Omental fat pad (tissue), 4 donors: ENCODE results near the gene PARP8. TPM values are rescaled to one million over a fixed set of nuclear protein-coding genes. Genes with fewer than 3 reads are reported as not detected.

Source experiments
- ATAC-seq: fragments of 150-250 bp; one replicate; pipeline ENCODE4 v1.9.1; 2016; ENCODE audit warnings: mild to moderate bottlenecking, moderate library complexity; ENCODE audit not compliant: low FRiP score
- DNase-seq: peaks from one replicate; pipeline ENCODE4 v3.0.0-alpha.2; 2019; ENCODE audit warnings: low spot score
- CTCF ChIP-seq, 3 donors: fragments of 450-650 bp; IDR thresholded peaks; one replicate each; pipeline ENCODE4 v1.5.1; 2016 to 2017; ENCODE audit warnings: antibody characterized with exemption in 3 of 3, mild to moderate bottlenecking in 3 of 3, moderate library complexity in 2 of 3
- total RNA-seq, 4 donors: library from RNA; depleted of rRNA; stranded (reverse); fragments of >200 nt; gene quantifications; one replicate each; pipeline ENCODE4 v1.1.0, GENCODE V29; 2016

The PARP8 gene
- total RNA-seq, 4 donors from 2014 or later, result 28.9 to 38.1 (median 29.7) TPM

DNA sequence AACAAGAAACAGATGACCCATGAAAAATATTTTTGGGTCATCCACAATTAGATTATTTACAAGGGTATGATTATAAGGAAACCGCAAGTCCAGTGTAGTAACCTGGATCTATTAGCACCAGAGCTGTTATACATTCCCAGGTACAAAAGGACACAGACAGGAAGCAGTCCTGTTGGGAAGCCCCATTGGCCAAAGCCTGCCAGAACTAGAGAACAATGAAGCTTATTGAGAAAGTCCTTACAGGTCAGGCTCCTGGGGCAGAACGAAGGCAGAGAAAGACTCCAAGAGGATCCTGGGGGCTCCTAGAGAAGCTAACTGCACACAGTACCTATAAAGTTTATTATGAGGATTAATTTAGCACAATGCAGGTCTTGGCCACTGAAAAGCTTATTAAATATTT is 169.9 kb downstream of the PARP8 start:
- ATAC-seq, result no peak
- TF ChIP-seq CTCF (IDR thresholded peaks at IDR 0.05), result no peak
- no peak for DNase-seq

DNA sequence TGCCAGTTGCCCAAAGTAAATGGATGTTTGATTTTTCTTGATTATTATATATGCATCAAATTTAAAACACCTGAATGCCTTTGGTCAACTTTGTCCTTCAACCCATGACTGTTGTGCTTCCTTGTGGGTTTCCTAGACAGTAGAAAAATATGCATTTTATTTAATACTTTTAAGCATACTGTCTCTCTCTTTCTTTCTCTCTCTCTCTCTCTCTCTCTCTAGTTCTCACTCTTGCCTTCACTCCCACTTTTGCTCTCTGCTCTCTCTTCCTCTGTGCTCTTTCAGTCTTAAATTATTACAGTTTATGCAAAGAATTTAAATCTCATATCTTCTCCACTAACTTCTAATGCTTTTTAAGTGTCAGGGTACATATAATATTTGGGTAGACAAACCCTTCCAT is 173.0 kb downstream of the PARP8 start:
- no peak for TF ChIP-seq CTCF (IDR thresholded peaks at IDR 0.05)
- DNase-seq (no peak), ATAC-seq (no peak)

DNA sequence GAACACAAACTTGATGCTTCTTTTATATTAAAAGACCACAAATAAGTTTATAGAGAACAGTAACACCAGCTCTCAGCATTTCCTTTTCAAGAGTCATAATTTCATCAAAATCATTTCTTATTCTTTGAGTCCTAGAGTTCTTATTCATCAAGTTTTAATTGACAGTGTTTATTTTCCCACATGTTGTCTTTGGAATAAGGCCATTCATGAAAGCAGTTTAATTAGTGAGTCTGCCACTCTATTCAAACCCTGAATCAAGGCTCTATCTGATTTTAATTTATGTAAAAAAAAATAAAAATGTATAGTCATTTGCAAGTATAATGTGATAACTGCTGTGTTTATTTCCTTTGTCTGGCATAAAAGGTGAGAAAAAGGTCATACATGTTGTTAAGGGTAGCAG is 176.7 kb downstream of the PARP8 start:
- DNase-seq (no peak), ATAC-seq (no peak)
- no peak for TF ChIP-seq CTCF (IDR thresholded peaks at IDR 0.05)

- TF ChIP-seq CTCF (IDR thresholded peaks at IDR 0.05), result no peak
- ATAC-seq, result no peak
- no peak for DNase-seq
Observed at GRCh38 chr5:50846261-50846660, 179.8 kb downstream of the PARP8 start.

GRCh38 chr5:50849554-50849953 is 183.1 kb downstream of the PARP8 start:
- no peak for TF ChIP-seq CTCF (IDR thresholded peaks at IDR 0.05)
- ATAC-seq (no peak), DNase-seq (no peak)

- ATAC-seq (no peak), DNase-seq (no peak)
- no peak for TF ChIP-seq CTCF (IDR thresholded peaks at IDR 0.05)
Observed at GRCh38 chr5:50853151-50853550, 186.7 kb downstream of the PARP8 start.

DNA sequence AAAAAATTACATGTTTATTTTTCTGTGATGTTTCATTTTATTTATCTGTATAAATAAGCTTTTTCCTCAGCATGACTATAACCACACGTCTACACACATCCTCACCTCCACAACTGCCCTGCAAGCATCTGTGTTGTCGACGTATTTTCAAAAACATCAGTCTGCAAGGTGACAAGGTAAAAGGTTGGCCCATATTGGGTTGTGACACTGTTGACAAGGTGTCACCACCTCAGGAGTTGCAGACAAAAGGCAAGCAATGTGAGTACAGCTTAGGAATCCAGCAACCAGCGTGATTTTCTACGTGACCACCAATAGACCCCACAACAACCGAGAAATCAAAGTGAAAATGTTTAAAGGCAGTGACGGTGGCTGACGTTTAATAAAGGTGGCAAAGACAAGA is 187.6 kb downstream of the PARP8 start:
- ATAC-seq (no peak), DNase-seq (no peak)
- no peak for TF ChIP-seq CTCF (IDR thresholded peaks at IDR 0.05)
